Measurements from ENCODE around the gene SVOP. TPM values are rescaled to one million over a fixed set of nuclear protein-coding genes. Genes with fewer than 3 reads are reported as not detected.
"Not testable (repeated sequence)": the region's sequence is repeated elsewhere in the genome, so short reads cannot be mapped to it uniquely, and the experiment has no call there.

Gene SVOP
- total RNA-seq (2014; rRNA removed; shearing (Covaris generic)): not detected in 2 replicates

- Histone ChIP-seq H3K27me3 (no peaks in the 10 kb centered on the region), H3K4me1 (no peaks in the 10 kb centered on the region), H3K9me3 (replicated peaks) (no peaks in the 10 kb centered on the region), H3K27ac (no peak within 1 kb of the TSS), H3K4me3 (no peak within 1 kb of the TSS), H3K36me3 (no peaks in the 10 kb centered on the region)
- peak; percentile 91 for DNase-seq
Observed at GRCh38 chr12:109020796-109021380, at the start of gene SVOP. TSS of gene SVOP (minus strand) at chr12:109021068. CDS start at chr12:109020868, 200 bp downstream.

- Histone ChIP-seq H3K27ac (no peak overlapping the region), H3K4me1 (no peaks in the 10 kb centered on the region), H3K27me3 (no peaks in the 10 kb centered on the region), H3K4me3 (no peak overlapping the region), H3K36me3 (peaks cover 7% of the 10 kb centered on the region; the same call in 1 of the 2 replicates), H3K9me3 (replicated peaks) (no peaks in the 10 kb centered on the region)
- DNase-seq: no peak
Observed at GRCh38 chr12:109069307-109070271, 48.7 kb upstream of the SVOP start.

DNA sequence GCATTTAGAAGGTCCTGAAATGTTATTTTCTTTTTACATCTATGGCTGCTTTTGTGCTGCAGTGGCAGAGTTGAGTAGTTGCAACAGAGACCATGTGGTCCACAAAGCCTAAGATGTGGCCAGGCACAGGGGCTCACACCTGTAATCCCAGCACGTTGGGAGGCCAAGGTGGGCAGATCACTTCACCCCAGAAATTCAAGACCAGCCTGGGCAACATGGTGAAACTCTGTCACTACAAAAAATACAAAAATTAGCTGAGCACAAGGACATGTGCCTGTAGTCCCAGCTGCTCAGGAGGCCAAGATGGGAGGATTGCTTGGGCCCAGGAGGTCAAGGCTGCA, 45.0 kb upstream of the SVOP start:
- no peak overlapping the region for H3K4me3 ChIP-seq
- no peaks in the 10 kb centered on the region for H3K27me3 ChIP-seq
- no peaks in the 10 kb centered on the region for H3K36me3 ChIP-seq
- H3K27ac ChIP-seq: no peak overlapping the region
- H3K9me3 ChIP-seq (replicated peaks): no peaks in the 10 kb centered on the region
- DNase-seq: no peak
- H3K4me1 ChIP-seq: no peaks in the 10 kb centered on the region

- H3K36me3 ChIP-seq: no peaks in the 10 kb centered on the region
Observed at GRCh38 chr12:109065154-109065852, 44.4 kb upstream of the SVOP start.

DNA sequence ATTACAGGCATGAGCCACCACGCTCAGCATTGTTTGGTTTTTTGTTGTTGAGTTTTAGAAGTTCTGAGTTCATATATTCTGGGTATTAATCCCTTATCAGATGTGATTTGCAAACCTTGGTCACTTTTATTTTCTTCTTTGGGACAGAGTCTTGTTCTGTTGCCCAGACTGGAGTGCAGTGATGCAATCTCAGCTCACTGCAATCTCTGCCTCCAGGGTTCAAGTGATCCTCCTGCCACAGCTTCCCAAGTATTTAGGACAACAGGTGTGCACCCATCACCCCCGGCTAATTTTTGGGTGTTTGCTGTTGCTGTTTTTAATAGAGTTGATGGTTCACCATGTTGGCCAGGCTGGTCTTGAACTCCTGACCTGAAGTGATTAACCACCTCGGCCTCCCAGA, 43.3 kb upstream of the SVOP start:
- Histone ChIP-seq H3K9me3 (replicated peaks) (no peaks in the 10 kb centered on the region), H3K27me3 (no peaks in the 10 kb centered on the region), H3K36me3 (no peaks in the 10 kb centered on the region), H3K4me1 (no peaks in the 10 kb centered on the region), H3K27ac (no peak overlapping the region), H3K4me3 (no peak overlapping the region)
- DNase-seq: no peak

More at GRCh38 chr12:109065154-109065852, 44.4 kb upstream of the SVOP start:
- H3K27ac ChIP-seq: no peak overlapping the region
- peak in 1 of 2 experiments; percentile 9 for DNase-seq
- no peaks in the 10 kb centered on the region for H3K27me3 ChIP-seq
- no peak overlapping the region for H3K4me3 ChIP-seq
- no peaks in the 10 kb centered on the region for H3K9me3 ChIP-seq (replicated peaks)
- H3K4me1 ChIP-seq: no peaks in the 10 kb centered on the region

GRCh38 chr12:109058773-109059172, 37.9 kb upstream of the SVOP start:
- H3K4me1 ChIP-seq: no peaks in the 10 kb centered on the region
- H3K9me3 ChIP-seq (replicated peaks): no peaks in the 10 kb centered on the region
- H3K4me3 ChIP-seq: no peak overlapping the region
- H3K27ac ChIP-seq: no peak overlapping the region
- H3K27me3 ChIP-seq: no peaks in the 10 kb centered on the region
- no peaks in the 10 kb centered on the region; the same call in 1 of the 2 replicates for H3K36me3 ChIP-seq
- no peak for DNase-seq

GRCh38 chr12:109057376-109057775, 36.5 kb upstream of the SVOP start:
- no peaks in the 10 kb centered on the region; the same call in 1 of the 2 replicates for H3K4me1 ChIP-seq
- H3K27ac ChIP-seq: no peak overlapping the region
- no peaks in the 10 kb centered on the region for H3K9me3 ChIP-seq (replicated peaks)
- no peaks in the 10 kb centered on the region; the same call in 1 of the 2 replicates for H3K36me3 ChIP-seq
- DNase-seq: no peak
- H3K4me3 ChIP-seq: no peak overlapping the region
- H3K27me3 ChIP-seq: no peaks in the 10 kb centered on the region

DNA sequence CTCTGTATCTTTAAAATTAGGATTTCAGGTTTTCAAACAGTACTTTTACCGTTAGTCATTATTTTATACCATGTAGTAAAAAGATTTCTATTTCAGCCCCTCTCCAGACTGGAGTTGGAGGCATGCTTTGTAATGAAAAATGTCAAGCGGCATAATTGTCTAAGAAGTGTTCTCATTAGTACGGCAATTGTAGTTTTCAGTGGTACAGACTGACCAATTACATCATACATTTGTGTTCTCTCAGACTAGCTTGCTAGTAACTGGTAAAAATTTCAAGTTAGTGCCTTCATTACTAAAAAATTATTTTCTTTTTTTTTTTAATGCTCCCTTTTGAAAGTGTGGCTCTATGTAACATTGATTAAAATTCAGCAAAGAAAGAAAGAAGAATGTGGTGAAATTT, 36.0 kb upstream of the SVOP start:
- no peak overlapping the region for H3K4me3 ChIP-seq

GRCh38 chr12:109054520-109054919, 33.7 kb upstream of the SVOP start:
- H3K9me3 ChIP-seq (replicated peaks): no peaks in the 10 kb centered on the region
- no peak overlapping the region for H3K27ac ChIP-seq
- no peak for DNase-seq
- H3K27me3 ChIP-seq: no peaks in the 10 kb centered on the region
- H3K36me3 ChIP-seq: no peaks in the 10 kb centered on the region; the same call in 1 of the 2 replicates
- H3K4me1 ChIP-seq: no peaks in the 10 kb centered on the region; the same call in 1 of the 2 replicates
- H3K4me3 ChIP-seq: no peak overlapping the region

More for the DNA sequence above, 36.0 kb upstream of the SVOP start:
- H3K27ac ChIP-seq: no peak overlapping the region
- no peaks in the 10 kb centered on the region; the same call in 1 of the 2 replicates for H3K36me3 ChIP-seq
- no peaks in the 10 kb centered on the region for H3K27me3 ChIP-seq
- DNase-seq: no peak
- H3K9me3 ChIP-seq (replicated peaks): no peaks in the 10 kb centered on the region
- no peaks in the 10 kb centered on the region; the same call in 1 of the 2 replicates for H3K4me1 ChIP-seq

GRCh38 chr12:109054124-109054513, 33.3 kb upstream of the SVOP start:
- H3K36me3 ChIP-seq; H3K27me3 ChIP-seq; DNase-seq; H3K4me3 ChIP-seq; H3K4me1 ChIP-seq; H3K27ac ChIP-seq; H3K9me3 ChIP-seq (replicated peaks): not testable (repeated sequence)

DNA sequence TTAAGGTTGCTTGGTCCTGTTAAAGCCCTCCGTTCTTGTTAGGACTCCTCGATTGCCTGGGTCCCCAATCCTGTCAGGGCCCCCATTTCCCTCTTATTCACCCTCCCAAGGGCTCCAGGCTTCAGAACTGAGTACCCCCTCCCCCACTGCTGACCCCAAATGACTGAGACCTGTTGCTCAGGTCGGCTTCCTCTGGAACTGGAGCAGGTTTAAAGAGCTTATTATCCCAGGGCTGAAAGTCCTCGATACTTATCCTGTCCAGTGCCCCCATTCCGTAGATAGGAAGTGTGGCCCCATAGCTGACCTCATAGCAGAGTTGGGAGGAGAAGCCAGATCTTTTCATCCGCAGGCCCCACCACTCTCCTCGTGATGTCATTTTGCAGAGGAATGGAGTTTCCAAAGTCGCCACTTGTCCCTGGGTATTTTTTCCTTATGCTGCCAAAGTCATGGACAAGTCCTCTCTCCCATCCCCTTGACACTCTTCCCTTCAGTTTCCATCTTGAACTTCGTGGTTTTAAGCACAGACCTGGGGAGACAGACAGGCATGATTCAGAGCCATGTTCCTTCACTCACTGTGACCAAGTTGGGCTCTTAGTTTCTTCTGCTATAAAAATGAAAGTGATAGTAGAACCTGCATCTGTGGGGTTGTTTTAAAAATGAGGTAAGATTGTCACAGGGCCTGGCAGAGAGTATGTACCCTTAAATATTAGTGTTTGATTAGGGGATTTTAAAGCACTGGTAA, 32.7 kb upstream of the SVOP start:
- Histone ChIP-seq H3K36me3 (no peaks in the 10 kb centered on the region; the same call in 1 of the 2 replicates), H3K4me3 (peak overlapping the region; percentile 84), H3K4me1 (no peaks in the 10 kb centered on the region; the same call in 1 of the 2 replicates), H3K27me3 (no peaks in the 10 kb centered on the region), H3K9me3 (replicated peaks) (no peaks in the 10 kb centered on the region), H3K27ac (no peak overlapping the region)
- DNase-seq: no peak

GRCh38 chr12:109052414-109053323, 31.8 kb upstream of the SVOP start, which contains the start of gene USP30:
TSS of gene USP30 (plus strand) at chr12:109052576. CDS start at chr12:109052679, 103 bp downstream.
- no peaks in the 10 kb centered on the region for H3K9me3 ChIP-seq (replicated peaks)
- peak within 1 kb of the TSS; percentile 33; the same call in 1 of the 2 replicates for H3K27ac ChIP-seq
- DNase-seq: peak; percentile 78 to 85

GRCh38 chr12:109052097-109052413, 31.2 kb upstream of the SVOP start:
- Histone ChIP-seq H3K4me1 (no peaks in the 10 kb centered on the region; the same call in 1 of the 2 replicates), H3K27me3 (no peaks in the 10 kb centered on the region), H3K4me3 (peak overlapping the region; percentile 84), H3K9me3 (replicated peaks) (no peaks in the 10 kb centered on the region), H3K27ac (no peak overlapping the region), H3K36me3 (no peaks in the 10 kb centered on the region)
- DNase-seq: no peak

More at GRCh38 chr12:109052414-109053323, 31.8 kb upstream of the SVOP start, which contains the start of gene USP30:
- peak within 1 kb of the TSS; percentile 84 for H3K4me3 ChIP-seq
- H3K36me3 ChIP-seq: no peaks in the 10 kb centered on the region; the same call in 1 of the 2 replicates
- no peaks in the 10 kb centered on the region for H3K27me3 ChIP-seq
- H3K4me1 ChIP-seq: no peaks in the 10 kb centered on the region; the same call in 1 of the 2 replicates
